ENCODE results near the gene LHB. TPM values are rescaled to one million over a fixed set of nuclear protein-coding genes. Genes with fewer than 3 reads are reported as not detected.

The LHB gene
- total RNA-seq, 1 donor from 2014 or later: 0.48 TPM

- Mint-ChIP-seq H3K4me3 (ENCODE audit: unreplicated experiment) (peak overlapping the region; percentile 79), H3K27me3 (ENCODE audit: low read depth, unreplicated experiment) (no peaks in the 10 kb centered on the region), H3K27ac (ENCODE audit: unreplicated experiment) (no peak overlapping the region), H3K9me3 (ENCODE audit: unreplicated experiment) (peaks cover 2% of the 10 kb centered on the region), H3K4me1 (ENCODE audit: low read depth, unreplicated experiment) (peaks cover 18% of the 10 kb centered on the region), H3K36me3 (ENCODE audit: low read depth, unreplicated experiment) (peaks cover 15% of the 10 kb centered on the region)
- FAIRE-seq (no peak), DNase-seq (ENCODE audit: low read depth) (no peak)
- TF ChIP-seq EZH2 (IDR thresholded peaks at IDR 0.05; ENCODE audit: insufficient read depth, low read length) (no peak), CTCF (IDR thresholded peaks at IDR 0.05; ENCODE audit: insufficient read depth, low read depth, low read length) (no peak)
- peaks cover 43% of the 10 kb centered on the region for H3K79me2 ChIP-seq (ENCODE audit: insufficient read depth, low read length)
- no peak overlapping the region for H3K27ac ChIP-seq (ENCODE audit: low read depth, low read length)
- H3K4me1 ChIP-seq (ENCODE audit: insufficient read depth, low read length): peaks cover 20% of the 10 kb centered on the region
- H3K36me3 ChIP-seq (ENCODE audit: insufficient read depth, low read length): peaks cover 9% of the 10 kb centered on the region
- peaks cover 27% of the 10 kb centered on the region for H4K20me1 ChIP-seq (ENCODE audit: insufficient read depth, low read length)
- H3K27me3 ChIP-seq (ENCODE audit: insufficient read depth, low read length): no peaks in the 10 kb centered on the region
- no peaks in the 10 kb centered on the region for H3K9me3 ChIP-seq (ENCODE audit: insufficient read depth, low read depth, low read length)
- no peak overlapping the region for H3K4me3 ChIP-seq (ENCODE audit: insufficient read depth, low read depth, low read length)
- peak overlapping the region; percentile 28 for H3K4me2 ChIP-seq (ENCODE audit: low read length)
- H3K9ac ChIP-seq (ENCODE audit: low read length): no peak overlapping the region
- no peak overlapping the region for H2AFZ ChIP-seq (ENCODE audit: low read depth, low read length)
Measured at GRCh38 chr19:48989701-48990291, 27.1 kb downstream of the LHB start.

- H3K4me3 Mint-ChIP-seq (ENCODE audit: unreplicated experiment): no peak overlapping the region
- no peak overlapping the region for H3K4me3 ChIP-seq (ENCODE audit: insufficient read depth, low read depth, low read length)
- H3K27me3 Mint-ChIP-seq (ENCODE audit: low read depth, unreplicated experiment): no peaks in the 10 kb centered on the region
- peaks cover 13% of the 10 kb centered on the region for H3K4me1 ChIP-seq (ENCODE audit: insufficient read depth, low read length)
- H3K27ac Mint-ChIP-seq (ENCODE audit: unreplicated experiment): no peak overlapping the region
- H2AFZ ChIP-seq (ENCODE audit: low read depth, low read length): no peak overlapping the region
- DNase-seq (ENCODE audit: low read depth) (no peak), FAIRE-seq (no peak)
- H4K20me1 ChIP-seq (ENCODE audit: insufficient read depth, low read length): peaks cover 27% of the 10 kb centered on the region
- H3K4me2 ChIP-seq (ENCODE audit: low read length): no peak overlapping the region
- peaks cover 9% of the 10 kb centered on the region for H3K36me3 ChIP-seq (ENCODE audit: insufficient read depth, low read length)
- TF ChIP-seq CTCF (IDR thresholded peaks at IDR 0.05; ENCODE audit: insufficient read depth, low read depth, low read length): no peak
- TF ChIP-seq EZH2 (IDR thresholded peaks at IDR 0.05; ENCODE audit: insufficient read depth, low read length): no peak
- H3K9me3 Mint-ChIP-seq (ENCODE audit: unreplicated experiment): peaks cover 2% of the 10 kb centered on the region
- peaks cover 33% of the 10 kb centered on the region for H3K79me2 ChIP-seq (ENCODE audit: insufficient read depth, low read length)
- peaks cover 14% of the 10 kb centered on the region for H3K4me1 Mint-ChIP-seq (ENCODE audit: low read depth, unreplicated experiment)
- H3K9me3 ChIP-seq (ENCODE audit: insufficient read depth, low read depth, low read length): no peaks in the 10 kb centered on the region
- no peaks in the 10 kb centered on the region for H3K27me3 ChIP-seq (ENCODE audit: insufficient read depth, low read length)
- H3K9ac ChIP-seq (ENCODE audit: low read length): no peak overlapping the region
- H3K36me3 Mint-ChIP-seq (ENCODE audit: low read depth, unreplicated experiment): peaks cover 15% of the 10 kb centered on the region
- no peak overlapping the region for H3K27ac ChIP-seq (ENCODE audit: low read depth, low read length)
Measured at GRCh38 chr19:48988860-48989259, 28.0 kb downstream of the LHB start.

- H3K4me1 Mint-ChIP-seq (ENCODE audit: low read depth, unreplicated experiment): peaks cover 14% of the 10 kb centered on the region
- no peak for FAIRE-seq
- DNase-seq (ENCODE audit: low read depth): no peak
- H3K9me3 Mint-ChIP-seq (ENCODE audit: unreplicated experiment): peaks cover 2% of the 10 kb centered on the region
- no peak overlapping the region for H3K9ac ChIP-seq (ENCODE audit: low read length)
- peaks cover 15% of the 10 kb centered on the region for H3K36me3 Mint-ChIP-seq (ENCODE audit: low read depth, unreplicated experiment)
- peaks cover 27% of the 10 kb centered on the region for H4K20me1 ChIP-seq (ENCODE audit: insufficient read depth, low read length)
- no peak overlapping the region for H3K27ac ChIP-seq (ENCODE audit: low read depth, low read length)
- peaks cover 31% of the 10 kb centered on the region for H3K79me2 ChIP-seq (ENCODE audit: insufficient read depth, low read length)
- H3K27me3 Mint-ChIP-seq (ENCODE audit: low read depth, unreplicated experiment): no peaks in the 10 kb centered on the region
- peaks cover 9% of the 10 kb centered on the region for H3K36me3 ChIP-seq (ENCODE audit: insufficient read depth, low read length)
- no peaks in the 10 kb centered on the region for H3K27me3 ChIP-seq (ENCODE audit: insufficient read depth, low read length)
- H3K4me3 Mint-ChIP-seq (ENCODE audit: unreplicated experiment): no peak overlapping the region
- H3K9me3 ChIP-seq (ENCODE audit: insufficient read depth, low read depth, low read length): no peaks in the 10 kb centered on the region
- peaks cover 13% of the 10 kb centered on the region for H3K4me1 ChIP-seq (ENCODE audit: insufficient read depth, low read length)
- no peak for TF ChIP-seq CTCF (IDR thresholded peaks at IDR 0.05; ENCODE audit: insufficient read depth, low read depth, low read length)
- no peak for TF ChIP-seq EZH2 (IDR thresholded peaks at IDR 0.05; ENCODE audit: insufficient read depth, low read length)
- no peak overlapping the region for H3K4me3 ChIP-seq (ENCODE audit: insufficient read depth, low read depth, low read length)
- H3K4me2 ChIP-seq (ENCODE audit: low read length): no peak overlapping the region
- H3K27ac Mint-ChIP-seq (ENCODE audit: unreplicated experiment): no peak overlapping the region
- no peak overlapping the region for H2AFZ ChIP-seq (ENCODE audit: low read depth, low read length)
Measured at GRCh38 chr19:48988286-48988685, 28.6 kb downstream of the LHB start.

Measured in astrocyte (in vitro differentiated cells and primary cell).